Fibroblast of lung (primary cell): ENCODE measurements around the gene VIPAS39.

Experiments used
- CTCF ChIP-seq, 2 donors: IDR thresholded peaks in 1 of 2; conservative IDR thresholded peaks in 1 of 2; 1 replicate in 1 of 2; 2 replicates in 1 of 2; pipeline ENCODE4 v1.5.1; 2011 to 2012; ENCODE audit warnings: low read length in 2 of 2, control low read depth in 1 of 2, inconsistent platforms in 1 of 2, low read depth in 1 of 2, mild to moderate bottlenecking in 1 of 2
- EZH2 ChIP-seq: IDR thresholded peaks from 2 replicates; pipeline ENCODE4 v1.5.1; 2012; ENCODE audit warnings: low read length, control low read depth, mild to moderate bottlenecking; ENCODE audit errors: missing control alignments

GRCh38 chr14:77502109-77502782 is 44.8 kb upstream of the VIPAS39 start:
- TF ChIP-seq CTCF (conservative IDR thresholded peaks at IDR 0.05 in 1 of 2, IDR thresholded peaks at IDR 0.05 in 1 of 2; ENCODE audit: low read depth in 1 of 2, low read length in 2 of 2) = no peak
- TF ChIP-seq EZH2 = no peak
